ENCODE data around the gene MMP28. TPM values are rescaled to one million over a fixed set of nuclear protein-coding genes. Genes with fewer than 3 reads are reported as not detected.

Gene MMP28
- total and polyA plus RNA-seq, 5 experiments from 2014 or later, result 10.0 to 30.1 (median 15.0) TPM

DNA sequence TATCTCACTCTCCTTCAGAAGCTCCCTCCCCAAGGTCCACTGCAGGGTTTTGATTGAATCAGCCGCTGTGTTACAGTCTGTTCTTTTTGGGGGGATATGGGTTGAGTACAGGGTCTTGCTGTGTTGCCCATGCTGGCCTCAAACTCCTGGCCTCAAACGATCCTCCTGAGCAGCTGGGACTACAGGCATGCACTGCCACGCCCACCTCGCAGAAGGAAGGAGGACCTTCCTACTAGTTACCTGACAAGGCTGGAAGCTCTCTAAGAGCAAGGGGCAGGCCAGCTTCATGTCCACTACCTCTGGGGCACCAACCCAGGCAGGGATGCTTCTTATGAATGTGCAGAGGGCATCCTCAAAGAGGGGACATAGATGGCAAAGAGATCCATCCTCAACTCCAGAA is 1.9 kb upstream of the MMP28 start:
- no peaks in the 10 kb centered on the region for H3K9me3 Mint-ChIP-seq
- H3K36me3 Mint-ChIP-seq, result no peaks in the 10 kb centered on the region
- H3K4me1 Mint-ChIP-seq, result peaks cover 22 to 58% (median 46%) of the 10 kb centered on the region in 4 donors
- POLR2A ChIA-PET, result interaction anchor here (3.5 to 7.2 kb wide), 2 partner anchors 12 to 33 kb away, joined by 14 to 41 read pairs; partner anchors contain the start of gene TAF15
- ATAC-seq (no peak), DNase-seq (no peak)
- H3K27me3 Mint-ChIP-seq, result peaks cover 0 to 27% (median 8%) of the 10 kb centered on the region in 5 donors
- H3K27ac Mint-ChIP-seq, result no peak overlapping the region
- peak overlapping the region in 4 of 10 donors; percentile 2 to 48 (median 16) for H3K4me3 Mint-ChIP-seq

DNA sequence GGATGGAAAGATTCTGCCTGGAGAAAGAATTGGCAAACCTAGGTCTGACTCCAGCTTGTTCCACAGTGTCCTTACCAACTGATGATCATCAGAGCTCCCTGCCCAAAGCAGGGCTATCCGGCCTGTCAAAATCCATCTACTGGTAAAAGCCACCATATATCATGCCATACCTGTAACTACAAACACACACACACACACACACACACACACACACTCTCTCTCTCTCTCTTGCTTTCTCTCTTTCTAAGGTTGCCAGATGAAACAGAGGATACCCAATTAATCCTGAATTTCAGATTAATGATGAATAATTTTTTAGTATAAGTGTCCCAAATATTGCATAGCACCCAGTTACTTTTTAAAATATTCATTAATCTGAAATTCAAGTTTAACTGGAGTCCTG is 1.5 kb upstream of the MMP28 start:
- Mint-ChIP-seq H3K27ac (no peak overlapping the region), H3K27me3 (peaks cover 0 to 32% (median 8%) of the 10 kb centered on the region in 5 donors), H3K4me3 (peak overlapping the region in 5 of 10 donors; percentile 2 to 54 (median 18)), H3K36me3 (no peaks in the 10 kb centered on the region), H3K4me1 (peaks cover 27 to 59% (median 47%) of the 10 kb centered on the region in 4 donors), H3K9me3 (no peaks in the 10 kb centered on the region)
- POLR2A ChIA-PET, result interaction anchor here (0.7 to 7.2 kb wide), 3 partner anchors 12 to 33 kb away, joined by 3 to 41 read pairs (median 14); partner anchors contain the start of gene TAF15
- no peak for ATAC-seq
- DNase-seq, result no peak

DNA sequence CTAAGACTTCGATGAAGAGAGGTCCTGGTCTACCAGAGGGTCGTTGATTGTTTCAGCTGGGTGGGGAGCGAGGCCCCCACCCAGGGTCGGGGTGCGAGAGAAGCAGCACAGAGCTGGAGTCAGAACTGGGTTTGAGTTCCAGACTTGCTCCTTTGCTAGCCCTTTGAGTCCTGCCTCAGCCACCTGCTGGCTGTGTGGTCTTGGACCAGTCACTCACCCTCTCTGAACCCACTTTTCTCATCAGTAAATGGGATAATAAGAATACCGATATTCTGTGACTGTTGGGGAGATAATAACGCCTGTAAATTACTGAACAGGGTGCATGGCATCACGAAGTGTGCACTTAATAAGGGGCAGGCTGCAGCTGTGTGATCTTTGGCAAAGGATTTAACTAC is 427 bp upstream of the MMP28 start:
- Mint-ChIP-seq H3K27me3 (peaks cover 0 to 32% (median 8%) of the 10 kb centered on the region in 5 donors), H3K9me3 (no peaks in the 10 kb centered on the region), H3K36me3 (no peaks in the 10 kb centered on the region), H3K4me1 (peaks cover 20 to 56% (median 37%) of the 10 kb centered on the region in 4 donors), H3K27ac (peak overlapping the region in 2 of 10 donors; percentile 7 to 15), H3K4me3 (peak overlapping the region; percentile 72 to 86 (median 80))
- POLR2A ChIA-PET, result interaction anchor here (0.9 to 7.2 kb wide), 3 partner anchors 13 to 32 kb away, joined by 3 to 41 read pairs (median 14); partner anchors contain the start of gene TAF15
- no peak for ATAC-seq
- DNase-seq, result no peak

DNA sequence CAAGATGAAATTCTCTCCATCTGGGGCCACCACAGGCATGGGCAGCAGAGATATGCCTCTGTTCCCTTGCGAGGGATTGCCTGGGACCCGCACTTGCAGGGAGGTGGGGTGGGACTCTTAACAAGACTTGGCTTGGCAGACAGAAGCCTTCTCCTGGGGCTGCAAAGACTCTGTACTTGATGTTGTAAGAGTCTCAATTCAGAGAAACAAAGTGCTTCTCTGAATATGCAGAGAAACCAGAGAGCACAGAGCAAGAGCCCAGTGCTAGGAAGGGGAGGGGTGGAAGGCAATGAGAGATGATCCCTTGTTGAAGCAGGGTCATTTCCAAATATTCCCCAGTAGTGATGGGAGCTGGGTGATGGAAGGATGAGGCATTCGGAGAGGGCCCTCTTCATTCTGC is 2.2 kb downstream of the MMP28 start:
- POLR2A ChIA-PET, result interaction anchor here (0.6 to 7.2 kb wide), 4 partner anchors 11 to 29 kb away, joined by 3 to 41 read pairs (median 4); partner anchors contain the start of gene TAF15
- H3K27me3 Mint-ChIP-seq, result peaks cover 0 to 30% (median 8%) of the 10 kb centered on the region in 5 donors

GRCh38 chr17:35791681-35792350 is 3.6 kb downstream of the MMP28 start:
- DNase-seq, result no peak
- ATAC-seq, result no peak
- Mint-ChIP-seq H3K27me3 (peaks cover 0 to 26% (median 8%) of the 10 kb centered on the region in 5 donors), H3K36me3 (no peaks in the 10 kb centered on the region), H3K4me1 (peaks cover 23 to 75% (median 54%) of the 10 kb centered on the region in 4 donors), H3K4me3 (peak overlapping the region in 5 of 10 donors; percentile 1 to 89 (median 33)), H3K9me3 (no peaks in the 10 kb centered on the region), H3K27ac (peak overlapping the region in 5 of 10 donors; percentile 26 to 79 (median 44))
- POLR2A ChIA-PET, result interaction anchor here (0.8 to 7.2 kb wide), 4 partner anchors 10 to 28 kb away, joined by 3 to 41 read pairs (median 6); partner anchors contain the start of gene TAF15

More for the DNA sequence above, 2.2 kb downstream of the MMP28 start:
- Mint-ChIP-seq H3K4me1 (peaks cover 23 to 63% (median 48%) of the 10 kb centered on the region in 4 donors), H3K9me3 (no peaks in the 10 kb centered on the region), H3K36me3 (no peaks in the 10 kb centered on the region), H3K4me3 (peak overlapping the region; percentile 59 to 92 (median 79)), H3K27ac (peak overlapping the region in 6 of 10 donors; percentile 11 to 76 (median 42))
- no peak for ATAC-seq
- DNase-seq, result no peak

DNA sequence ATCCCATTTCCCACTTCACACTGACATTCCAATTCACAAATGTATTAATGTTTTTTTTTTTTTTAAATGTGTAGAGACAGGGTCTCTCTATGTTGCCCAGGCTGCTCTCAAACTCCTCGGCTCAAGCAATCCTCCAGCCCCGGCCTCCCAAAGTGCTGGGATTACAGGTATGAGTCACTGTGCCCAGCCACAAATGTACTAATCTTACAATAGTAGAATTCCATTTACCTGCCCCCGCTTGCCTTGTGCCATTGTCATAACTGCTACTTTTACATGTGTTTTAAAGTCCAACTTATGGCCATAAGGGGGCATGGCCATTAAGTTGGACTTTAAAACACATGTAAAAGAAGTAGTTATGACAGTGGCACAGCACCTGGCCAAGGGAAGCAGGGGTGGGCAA is 4.6 kb downstream of the MMP28 start:
- Mint-ChIP-seq H3K4me1 (peaks cover 23 to 72% (median 49%) of the 10 kb centered on the region in 4 donors), H3K9me3 (no peaks in the 10 kb centered on the region), H3K27ac (peak overlapping the region in 9 of 10 donors; percentile 22 to 83 (median 48)), H3K27me3 (peaks cover 0 to 21% (median 8%) of the 10 kb centered on the region in 5 donors), H3K4me3 (peak overlapping the region in 3 of 10 donors; percentile 5 to 44 (median 5)), H3K36me3 (peaks cover 0 to 4% (median 0%) of the 10 kb centered on the region in 3 donors)
- no peak for ATAC-seq
- no peak for DNase-seq
- POLR2A ChIA-PET, result interaction anchor here (1.8 kb wide), 1 partner anchor 19 kb away, joined by 4 read pairs; the partner anchor contains the start of gene TAF15

GRCh38 chr17:35788477-35789368 is 6.7 kb downstream of the MMP28 start:
- peak; percentile 48 to 59 for ATAC-seq
- Mint-ChIP-seq H3K4me3 (peak overlapping the region; percentile 2 to 71 (median 46)), H3K36me3 (peaks cover 0 to 8% (median 0%) of the 10 kb centered on the region in 3 donors), H3K9me3 (no peaks in the 10 kb centered on the region), H3K4me1 (peaks cover 20 to 58% (median 40%) of the 10 kb centered on the region in 4 donors), H3K27me3 (peaks cover 0 to 16% (median 4%) of the 10 kb centered on the region in 5 donors), H3K27ac (peak overlapping the region; percentile 20 to 92 (median 76))
- POLR2A ChIA-PET, result interaction anchor here (0.8 to 1.9 kb wide), 3 partner anchors 20 to 24 kb away, joined by 3 to 7 read pairs (median 6); no protein-coding TSS in a partner anchor
- DNase-seq, result no peak

DNA sequence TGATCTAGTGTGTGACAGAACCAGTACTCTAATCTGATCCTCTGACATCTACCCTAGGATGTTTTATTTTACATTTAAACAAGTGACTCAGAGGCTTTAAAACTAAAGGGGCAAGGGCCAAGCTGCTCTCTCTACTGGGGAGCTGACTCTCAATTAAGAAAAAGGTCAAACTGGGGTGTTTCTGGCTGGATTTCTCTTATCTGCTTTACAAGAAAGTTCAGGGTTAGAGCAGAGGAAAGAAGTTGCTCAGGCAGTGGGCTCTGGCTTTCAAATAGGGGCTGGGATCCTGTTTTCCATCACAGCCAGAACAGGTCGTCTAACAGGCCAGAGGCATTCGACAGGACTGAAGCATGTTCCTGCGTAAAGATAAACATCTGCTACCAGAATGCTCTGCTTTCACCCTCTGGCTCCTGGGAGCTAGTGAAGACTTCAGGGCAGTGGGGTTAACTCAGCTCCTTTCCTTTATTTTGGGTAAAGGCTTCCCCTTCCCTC is 8.5 kb downstream of the MMP28 start:
- Mint-ChIP-seq H3K4me1 (peaks cover 7 to 42% (median 23%) of the 10 kb centered on the region in 4 donors), H3K9me3 (no peaks in the 10 kb centered on the region), H3K4me3 (peak overlapping the region in 1 of 10 donors; percentile 47), H3K36me3 (peaks cover 0 to 8% (median 0%) of the 10 kb centered on the region in 3 donors), H3K27me3 (peaks cover 0 to 4% (median 0%) of the 10 kb centered on the region in 5 donors), H3K27ac (peak overlapping the region in 6 of 10 donors; percentile 2 to 88 (median 47))
- ATAC-seq, result no peak
- no peak for DNase-seq
- POLR2A ChIA-PET, result interaction anchor here (0.6 kb wide), 1 partner anchor 618 kb away, joined by 4 read pairs; no protein-coding TSS in a partner anchor

- Mint-ChIP-seq H3K4me3 (no peak overlapping the region), H3K27ac (peak overlapping the region in 1 of 10 donors; percentile 19), H3K36me3 (peaks cover 0 to 18% (median 0%) of the 10 kb centered on the region in 3 donors), H3K9me3 (no peaks in the 10 kb centered on the region), H3K27me3 (peaks cover 0 to 6% (median 0%) of the 10 kb centered on the region in 5 donors), H3K4me1 (peaks cover 8 to 28% (median 19%) of the 10 kb centered on the region in 4 donors)
- POLR2A ChIA-PET, result interaction anchor here (1.0 kb wide), 1 partner anchor 20 kb away, joined by 5 read pairs; no protein-coding TSS in a partner anchor
- DNase-seq, result no peak
- no peak for ATAC-seq
These were observed 10.5 kb downstream of the MMP28 start for GRCh38 chr17:35784895-35785294.

GRCh38 chr17:35780950-35781349 is 14.5 kb downstream of the MMP28 start:
- ATAC-seq (no peak), DNase-seq (no peak)
- Mint-ChIP-seq H3K27ac (no peak overlapping the region), H3K9me3 (no peaks in the 10 kb centered on the region), H3K4me1 (peaks cover 0 to 2% (median under 1%) of the 10 kb centered on the region in 4 donors), H3K27me3 (peaks cover 0 to 6% (median 0%) of the 10 kb centered on the region in 5 donors), H3K4me3 (no peak overlapping the region), H3K36me3 (peaks cover 0 to 34% (median 4%) of the 10 kb centered on the region in 3 donors)
- POLR2A ChIA-PET, result no interaction called here

- ATAC-seq (no peak), DNase-seq (no peak)
- Mint-ChIP-seq H3K4me3 (no peak overlapping the region), H3K4me1 (peaks cover 0 to 5% (median 4%) of the 10 kb centered on the region in 4 donors), H3K9me3 (no peaks in the 10 kb centered on the region), H3K27me3 (peaks cover 0 to 6% (median 3%) of the 10 kb centered on the region in 5 donors), H3K36me3 (peaks cover 0 to 28% (median 4%) of the 10 kb centered on the region in 3 donors), H3K27ac (peak overlapping the region in 1 of 10 donors; percentile 29)
- POLR2A ChIA-PET, result no interaction called here
These were observed 16.7 kb downstream of the MMP28 start for GRCh38 chr17:35778641-35779196.

Data from naive thymus-derived CD8-positive, alpha-beta T cell (primary cell).